ENCODE results near the gene KRTAP29-1. TPM values are rescaled to one million over a fixed set of nuclear protein-coding genes. Genes with fewer than 3 reads are reported as not detected.
"Not testable (repeated sequence)": the region's sequence is repeated elsewhere in the genome, so short reads cannot be mapped to it uniquely, and the experiment has no call there.

Gene KRTAP29-1
- total RNA-seq, 2 experiments from 2014 or later: not detected

DNA sequence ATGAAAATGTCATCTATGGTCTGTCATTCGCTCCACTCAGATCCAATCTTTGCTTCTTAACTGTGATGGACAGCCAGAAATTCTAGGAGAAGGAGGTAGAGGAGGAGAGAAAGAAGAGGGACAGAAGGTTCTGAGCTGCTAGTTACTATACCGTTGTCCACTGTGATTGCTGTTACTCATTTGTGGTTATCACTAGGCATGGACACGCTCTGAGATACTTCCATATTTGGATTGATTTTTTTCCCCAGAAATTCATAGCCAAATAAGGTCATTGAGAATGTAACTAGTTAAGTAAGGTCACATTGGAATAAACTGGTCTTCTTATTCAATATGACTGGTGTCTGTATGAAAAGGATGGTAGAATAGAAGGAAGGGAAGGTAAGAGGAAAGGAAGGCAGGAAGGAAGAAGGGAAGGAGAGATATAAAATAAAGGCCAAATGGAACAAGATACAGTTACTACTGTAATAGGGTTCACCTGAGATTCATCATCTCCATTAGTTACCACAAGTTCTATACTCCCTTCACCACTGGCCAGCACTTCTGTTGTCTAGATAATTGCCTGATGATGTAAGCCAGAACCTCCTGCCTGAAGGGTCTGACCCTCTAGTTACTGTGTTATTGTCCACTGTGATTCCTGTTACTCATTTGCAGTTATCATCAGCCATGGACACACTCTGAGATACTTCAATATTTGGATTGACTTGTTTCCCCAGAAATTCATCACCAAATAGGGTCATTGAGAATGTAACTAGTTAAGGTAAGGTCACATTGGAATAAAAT is 24.3 kb downstream of the KRTAP29-1 start:
- ChIA-PET POLR2A (no interaction called here), CTCF (no interaction called here)
- Mint-ChIP-seq H3K36me3 (ENCODE audit: low read depth) (no peaks in the 10 kb centered on the region), H3K4me3 (no peak overlapping the region), H3K9me3 (peaks cover 6% of the 10 kb centered on the region), H3K27ac (no peak overlapping the region), H3K27me3 (peaks cover 9% of the 10 kb centered on the region), H3K4me1 (ENCODE audit: low read depth) (no peaks in the 10 kb centered on the region)
- ATAC-seq (ENCODE audit: poor library complexity) (no peak), DNase-seq (no peak)
- H3K9me3 ChIP-seq (ENCODE audit: control insufficient read depth in 1 of 2, insufficient read depth in 1 of 2, low read length in 2 of 2): no peaks in the 10 kb centered on the region
- H3K27me3 ChIP-seq (ENCODE audit: control insufficient read depth in 1 of 2, insufficient read depth in 2 of 2, low read length in 2 of 2): no peaks in the 10 kb centered on the region
- no peaks in the 10 kb centered on the region for H3K4me1 ChIP-seq (ENCODE audit: insufficient read depth, low read length)
- intact Hi-C loops (cut with DNase I, micrococcal nuclease): no loop called here
- TF ChIP-seq, protein P1, sequence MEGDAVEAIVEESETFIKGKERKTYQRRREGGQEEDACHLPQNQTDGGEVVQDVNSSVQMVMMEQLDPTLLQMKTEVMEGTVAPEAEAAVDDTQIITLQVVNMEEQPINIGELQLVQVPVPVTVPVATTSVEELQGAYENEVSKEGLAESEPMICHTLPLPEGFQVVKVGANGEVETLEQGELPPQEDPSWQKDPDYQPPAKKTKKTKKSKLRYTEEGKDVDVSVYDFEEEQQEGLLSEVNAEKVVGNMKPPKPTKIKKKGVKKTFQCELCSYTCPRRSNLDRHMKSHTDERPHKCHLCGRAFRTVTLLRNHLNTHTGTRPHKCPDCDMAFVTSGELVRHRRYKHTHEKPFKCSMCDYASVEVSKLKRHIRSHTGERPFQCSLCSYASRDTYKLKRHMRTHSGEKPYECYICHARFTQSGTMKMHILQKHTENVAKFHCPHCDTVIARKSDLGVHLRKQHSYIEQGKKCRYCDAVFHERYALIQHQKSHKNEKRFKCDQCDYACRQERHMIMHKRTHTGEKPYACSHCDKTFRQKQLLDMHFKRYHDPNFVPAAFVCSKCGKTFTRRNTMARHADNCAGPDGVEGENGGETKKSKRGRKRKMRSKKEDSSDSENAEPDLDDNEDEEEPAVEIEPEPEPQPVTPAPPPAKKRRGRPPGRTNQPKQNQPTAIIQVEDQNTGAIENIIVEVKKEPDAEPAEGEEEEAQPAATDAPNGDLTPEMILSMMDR (IDR thresholded peaks at IDR 0.05): no peak
- no peaks in the 10 kb centered on the region for H3K36me3 ChIP-seq (ENCODE audit: insufficient read depth, low read length)
- no peak overlapping the region for H3K4me3 ChIP-seq (ENCODE audit: low read length)
- no peak overlapping the region for H3K27ac ChIP-seq (ENCODE audit: low read depth in 1 of 2, low read length in 2 of 2)

GRCh38 chr17:41275648-41276190 is 26.9 kb downstream of the KRTAP29-1 start, which contains the start of gene KRTAP9-7:
KRTAP9-7 (plus strand) TSS chr17:41275698; CDS start chr17:41275698, 0 bp downstream.
- H3K27me3 ChIP-seq (ENCODE audit: control insufficient read depth in 1 of 2, insufficient read depth in 2 of 2, low read length in 2 of 2); H3K27ac Mint-ChIP-seq; H3K4me1 ChIP-seq (ENCODE audit: insufficient read depth, low read length); H3K36me3 Mint-ChIP-seq (ENCODE audit: low read depth); DNase-seq; intact Hi-C loops (cut with DNase I, micrococcal nuclease); H3K4me3 ChIP-seq (ENCODE audit: low read length); H3K27me3 Mint-ChIP-seq; H3K9me3 ChIP-seq (ENCODE audit: control insufficient read depth in 1 of 2, insufficient read depth in 1 of 2, low read length in 2 of 2); H3K27ac ChIP-seq (ENCODE audit: low read depth in 1 of 2, low read length in 2 of 2); CTCF ChIA-PET; H3K4me1 Mint-ChIP-seq (ENCODE audit: low read depth); POLR2A ChIA-PET; H3K4me3 Mint-ChIP-seq; ATAC-seq (ENCODE audit: poor library complexity); H3K36me3 ChIP-seq (ENCODE audit: insufficient read depth, low read length); H3K9me3 Mint-ChIP-seq: not testable (repeated sequence)

DNA sequence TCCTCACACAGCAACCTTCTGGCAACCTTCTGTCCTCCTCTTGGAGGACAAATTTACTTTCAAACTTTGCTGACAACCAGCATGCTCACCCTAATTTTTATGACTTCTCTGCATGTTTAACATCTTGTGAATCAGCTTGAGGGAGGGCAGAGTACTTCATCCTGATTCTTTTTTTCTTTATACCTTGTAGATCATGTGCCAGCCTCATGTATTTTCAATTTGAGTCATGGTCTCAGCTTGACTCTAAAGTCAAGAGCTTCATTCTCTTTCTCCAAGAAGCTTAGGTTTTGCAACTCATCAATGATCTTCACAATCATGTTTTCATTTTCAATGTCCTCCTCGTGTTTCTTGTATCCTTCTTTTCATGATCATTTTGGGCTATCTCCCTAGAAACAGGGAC is 30.8 kb downstream of the KRTAP29-1 start:
- Histone ChIP-seq H3K4me3 (ENCODE audit: low read length) (no peak overlapping the region), H3K4me1 (ENCODE audit: insufficient read depth, low read length) (no peaks in the 10 kb centered on the region), H3K27me3 (ENCODE audit: control insufficient read depth in 1 of 2, insufficient read depth in 2 of 2, low read length in 2 of 2) (no peaks in the 10 kb centered on the region), H3K9me3 (ENCODE audit: control insufficient read depth in 1 of 2, insufficient read depth in 1 of 2, low read length in 2 of 2) (no peaks in the 10 kb centered on the region), H3K27ac (ENCODE audit: low read depth in 1 of 2, low read length in 2 of 2) (no peak overlapping the region), H3K36me3 (ENCODE audit: insufficient read depth, low read length) (no peaks in the 10 kb centered on the region)
- intact Hi-C loops (cut with DNase I, micrococcal nuclease): no loop called here
- ChIA-PET POLR2A (no interaction called here), CTCF (no interaction called here)
- no peak for ATAC-seq (ENCODE audit: poor library complexity)
- DNase-seq: no peak
- Mint-ChIP-seq H3K4me1 (ENCODE audit: low read depth) (no peaks in the 10 kb centered on the region), H3K27me3 (peaks cover 2% of the 10 kb centered on the region), H3K4me3 (no peak overlapping the region), H3K36me3 (ENCODE audit: low read depth) (no peaks in the 10 kb centered on the region), H3K27ac (no peak overlapping the region), H3K9me3 (no peaks in the 10 kb centered on the region)
- TF ChIP-seq, protein P1 (IDR thresholded peaks at IDR 0.05): no peak

DNA sequence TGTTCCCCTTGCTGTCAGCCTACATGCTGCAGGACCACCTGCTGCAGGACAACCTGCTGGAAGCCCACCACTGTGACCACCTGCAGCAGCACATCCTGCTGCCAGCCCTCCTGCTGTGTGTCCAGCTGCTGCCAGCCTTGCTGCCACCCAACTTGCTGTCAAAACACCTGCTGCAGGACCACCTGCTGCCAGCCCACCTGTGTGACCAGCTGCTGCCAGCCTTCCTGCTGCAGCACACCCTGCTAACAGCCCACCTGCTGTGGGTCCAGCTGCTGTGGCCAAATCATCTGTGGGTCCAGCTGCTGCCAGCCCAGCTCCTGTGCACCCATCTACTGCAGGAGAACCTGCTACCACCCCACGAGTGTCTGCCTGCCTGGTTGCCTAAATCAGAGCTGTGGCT is 31.3 kb downstream of the KRTAP29-1 start:
- H3K9me3 Mint-ChIP-seq; H3K36me3 ChIP-seq (ENCODE audit: insufficient read depth, low read length); ATAC-seq (ENCODE audit: poor library complexity); intact Hi-C loops (cut with DNase I, micrococcal nuclease); H3K27ac Mint-ChIP-seq; CTCF ChIA-PET; H3K4me1 ChIP-seq (ENCODE audit: insufficient read depth, low read length); H3K27me3 Mint-ChIP-seq; H3K9me3 ChIP-seq (ENCODE audit: control insufficient read depth in 1 of 2, insufficient read depth in 1 of 2, low read length in 2 of 2); H3K27ac ChIP-seq (ENCODE audit: low read depth in 1 of 2, low read length in 2 of 2); POLR2A ChIA-PET; H3K27me3 ChIP-seq (ENCODE audit: control insufficient read depth in 1 of 2, insufficient read depth in 2 of 2, low read length in 2 of 2); H3K4me3 Mint-ChIP-seq; H3K4me3 ChIP-seq (ENCODE audit: low read length); DNase-seq; H3K36me3 Mint-ChIP-seq (ENCODE audit: low read depth); H3K4me1 Mint-ChIP-seq (ENCODE audit: low read depth): not testable (repeated sequence)
